ENCODE measurements around the gene PEX14. TPM values are rescaled to one million over a fixed set of nuclear protein-coding genes. Genes with fewer than 3 reads are reported as not detected.

Gene PEX14
- polyA plus RNA-seq, 3 donors: 9.2 to 26.6 (median 10.8) TPM

DNA sequence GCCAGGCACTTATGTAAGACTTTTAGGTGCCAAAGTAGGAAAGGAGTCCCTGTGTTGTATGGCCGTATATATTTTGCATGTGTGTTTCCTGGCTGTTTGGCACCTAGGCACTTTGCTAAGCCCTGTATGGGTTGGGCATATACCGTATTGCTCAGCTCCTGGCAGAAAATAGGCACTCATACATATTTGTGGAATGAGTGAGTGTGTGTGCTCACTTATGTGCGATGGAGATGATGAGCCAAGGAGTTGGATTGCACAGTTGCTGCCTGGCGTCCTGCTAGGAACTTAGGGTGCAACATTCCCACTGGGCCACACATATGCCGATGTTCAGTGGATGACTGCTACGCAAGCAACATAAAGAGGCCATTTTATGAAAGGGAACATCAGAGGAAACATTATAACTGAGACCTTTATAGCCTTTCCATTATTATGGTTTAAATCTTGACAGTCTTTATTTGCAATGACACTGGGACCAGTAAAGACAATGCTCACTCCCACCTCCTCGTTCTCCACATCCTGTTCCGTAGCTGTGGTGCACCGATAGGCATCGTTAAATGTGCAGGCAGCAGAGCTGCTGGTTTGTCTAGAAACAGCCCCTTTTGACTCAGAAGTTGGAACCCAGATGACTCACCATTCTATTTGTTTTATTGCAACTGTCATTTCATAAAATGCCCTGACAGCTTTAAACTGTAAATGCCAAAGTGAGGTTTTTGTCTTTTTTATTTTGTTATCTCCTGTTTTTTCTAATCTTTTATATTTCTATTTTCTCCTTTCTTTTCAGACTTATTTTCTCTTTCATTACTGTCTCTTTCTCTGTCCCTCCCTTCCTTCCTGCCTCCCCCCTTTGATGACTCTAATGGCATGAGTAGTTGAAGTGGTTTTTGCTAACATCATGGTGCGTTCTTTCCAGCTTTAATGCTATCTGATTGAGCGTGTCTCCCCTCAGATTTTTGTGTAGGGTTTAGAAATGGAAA lies 36.1 kb downstream of the PEX14 start:
- WGBS, 3 donors: 31 to 66% (median 31%) methylated on average over 12 of the region's 12 CpGs
- no peak overlapping the region for H3K27ac ChIP-seq (ENCODE audit: low read depth, low read length)

DNA sequence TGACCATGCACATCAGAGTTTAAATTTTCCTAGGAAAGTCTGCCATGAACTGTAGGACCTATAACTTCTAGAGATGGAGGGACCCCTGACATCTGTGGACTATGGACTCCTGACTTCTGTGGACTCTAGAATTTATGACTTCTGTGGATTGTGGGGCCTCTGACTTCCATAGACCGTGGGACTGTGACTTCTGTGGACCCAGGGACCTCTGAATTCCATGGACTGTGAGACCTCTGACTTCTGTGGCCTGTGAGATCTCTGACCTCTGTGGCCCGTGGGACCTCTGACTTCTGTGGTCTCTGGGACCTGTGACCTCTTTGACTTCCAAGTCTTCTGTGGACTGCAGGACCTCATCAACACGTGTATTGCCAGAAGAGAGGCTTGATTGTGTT lies 36.7 kb downstream of the PEX14 start:
- WGBS, 3 donors: 51 to 77% (median 60%) methylated on average over 3 of the region's 3 CpGs
- H3K27ac ChIP-seq (ENCODE audit: low read depth, low read length): no peak overlapping the region

DNA sequence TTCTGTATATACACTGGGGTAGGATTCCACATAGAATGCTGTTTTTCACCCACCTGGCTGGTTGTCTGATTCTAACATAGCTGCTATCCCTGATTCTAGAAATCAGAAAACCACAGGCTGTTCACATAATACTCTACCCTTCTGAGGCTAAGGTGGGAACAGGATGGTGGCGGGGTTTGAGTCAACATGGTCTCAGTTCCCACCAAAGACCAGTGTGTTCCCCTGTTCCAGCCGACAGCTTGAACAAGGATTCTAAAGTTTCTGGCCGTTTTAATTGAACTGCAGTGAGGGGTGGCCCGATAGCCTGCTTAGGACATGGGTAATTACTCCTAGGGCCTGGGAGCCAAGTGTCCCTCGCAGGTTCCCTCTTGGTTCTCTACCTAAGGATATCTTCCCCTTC lies 38.4 kb downstream of the PEX14 start:
- no peak overlapping the region for H3K27ac ChIP-seq (ENCODE audit: low read depth, low read length)
- 88 to 91% (median 89%) methylated on average over 5 of the region's 5 CpGs for WGBS, 3 donors

DNA sequence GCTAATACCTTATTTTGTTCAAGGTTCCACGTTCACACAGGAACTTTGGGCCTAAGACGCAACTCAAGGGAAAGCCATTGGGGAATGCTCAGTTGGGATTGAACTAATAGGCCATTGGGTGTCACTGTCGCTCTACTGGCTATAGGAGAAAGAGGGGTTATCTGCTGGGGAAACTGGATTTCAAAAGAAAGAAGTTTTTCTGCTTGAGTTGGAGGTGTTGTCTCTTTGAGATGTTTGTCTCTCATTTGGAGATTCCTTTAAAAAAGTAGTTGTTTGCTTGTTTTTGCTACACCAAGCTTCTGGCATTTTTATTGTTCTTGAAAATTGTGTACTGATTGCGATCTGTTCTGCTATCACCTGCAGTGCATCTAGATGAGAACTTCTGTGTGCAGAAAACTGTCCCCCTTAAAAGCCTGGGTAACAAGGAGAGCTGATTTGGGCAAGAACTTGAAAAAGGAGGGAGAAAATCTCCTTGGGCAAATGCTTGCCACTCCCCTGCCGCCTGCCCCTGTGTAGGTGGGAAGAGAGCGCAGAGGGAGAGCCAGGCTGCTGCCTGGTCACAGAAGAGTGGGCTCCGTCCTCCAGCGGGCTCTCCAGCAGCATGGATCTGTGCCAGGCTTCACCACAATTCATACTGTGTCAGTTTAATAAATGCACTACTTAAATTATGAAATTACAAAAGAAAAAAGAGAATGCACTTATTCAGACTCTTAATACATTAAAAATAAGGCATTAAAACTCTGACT lies 39.9 kb downstream of the PEX14 start:
- H3K27ac ChIP-seq (ENCODE audit: low read depth, low read length): no peak overlapping the region
- 76 to 84% (median 80%) methylated on average over 8 of the region's 8 CpGs for WGBS, 3 donors

DNA sequence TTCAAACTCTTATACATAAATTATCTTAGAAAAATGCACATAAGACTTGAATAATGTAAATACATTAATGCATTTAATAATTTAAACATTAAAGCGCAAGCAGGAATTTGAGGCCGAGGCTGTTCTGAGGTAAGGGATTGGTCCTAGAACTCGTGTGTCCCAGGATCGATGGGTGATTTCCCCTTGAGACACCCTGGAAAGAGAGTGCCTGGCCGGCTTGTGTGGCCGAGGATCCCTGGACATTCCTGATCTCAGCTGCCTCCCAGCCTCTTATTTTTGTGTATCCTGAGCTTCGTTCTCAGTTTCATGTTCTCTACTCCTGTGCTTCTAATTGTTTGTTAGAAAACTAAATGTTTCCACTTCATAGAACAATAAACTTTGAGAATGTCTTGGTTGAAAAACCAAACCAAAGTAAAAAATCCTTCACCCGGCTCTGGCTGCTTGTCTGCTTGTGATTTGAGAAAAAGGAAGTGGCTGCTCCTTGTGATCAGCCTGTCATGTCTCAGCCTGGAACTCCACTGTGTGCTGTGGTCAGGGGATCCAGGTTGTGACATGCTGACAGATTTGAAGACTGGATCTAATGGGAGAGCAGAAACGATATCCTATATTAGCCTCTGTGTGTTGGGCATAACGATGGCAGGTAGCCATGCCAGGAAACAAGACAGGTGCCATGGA lies 40.7 kb downstream of the PEX14 start:
- no peak overlapping the region for H3K27ac ChIP-seq (ENCODE audit: low read depth, low read length)
- WGBS, 3 donors: 71 to 84% (median 71%) methylated on average over 10 of the region's 10 CpGs

DNA sequence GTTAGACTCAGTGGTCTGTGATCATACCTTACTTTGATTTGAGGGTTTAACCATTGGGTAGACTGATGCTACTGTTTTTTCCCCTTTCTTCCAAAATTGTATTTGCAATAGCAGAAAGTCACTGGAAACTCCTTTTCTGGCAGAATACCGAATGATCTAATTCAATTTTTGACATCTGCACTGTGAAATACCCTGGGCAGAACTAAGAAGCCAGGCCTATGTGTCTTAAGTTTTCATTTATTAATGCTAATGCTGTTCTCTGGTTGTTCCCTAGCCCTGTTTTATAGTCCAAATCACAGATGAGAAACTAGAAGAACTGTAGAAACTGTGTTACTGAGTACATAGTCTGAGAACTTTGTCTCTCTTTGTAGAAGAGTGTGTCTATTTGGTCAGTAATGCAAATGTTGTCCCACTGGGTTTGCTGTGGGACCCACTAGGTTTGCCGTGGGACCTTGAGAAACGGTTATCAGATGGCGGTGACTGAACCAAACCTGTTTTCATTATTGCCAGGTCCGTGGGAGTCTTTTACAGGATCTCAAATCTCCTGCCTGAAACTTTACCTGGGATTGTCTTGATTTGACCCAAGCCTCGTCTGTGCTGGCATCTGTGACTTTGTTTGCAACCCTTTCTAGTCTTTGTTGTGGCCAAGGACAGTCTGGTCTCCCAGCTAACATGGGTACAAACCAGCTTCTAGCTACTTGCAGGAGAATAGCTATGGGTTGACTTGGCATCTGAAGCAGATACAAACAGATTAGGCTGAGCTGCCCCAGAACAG lies 41.4 kb downstream of the PEX14 start:
- 38 to 84% (median 80%) methylated on average over 6 of the region's 6 CpGs for WGBS, 3 donors

DNA sequence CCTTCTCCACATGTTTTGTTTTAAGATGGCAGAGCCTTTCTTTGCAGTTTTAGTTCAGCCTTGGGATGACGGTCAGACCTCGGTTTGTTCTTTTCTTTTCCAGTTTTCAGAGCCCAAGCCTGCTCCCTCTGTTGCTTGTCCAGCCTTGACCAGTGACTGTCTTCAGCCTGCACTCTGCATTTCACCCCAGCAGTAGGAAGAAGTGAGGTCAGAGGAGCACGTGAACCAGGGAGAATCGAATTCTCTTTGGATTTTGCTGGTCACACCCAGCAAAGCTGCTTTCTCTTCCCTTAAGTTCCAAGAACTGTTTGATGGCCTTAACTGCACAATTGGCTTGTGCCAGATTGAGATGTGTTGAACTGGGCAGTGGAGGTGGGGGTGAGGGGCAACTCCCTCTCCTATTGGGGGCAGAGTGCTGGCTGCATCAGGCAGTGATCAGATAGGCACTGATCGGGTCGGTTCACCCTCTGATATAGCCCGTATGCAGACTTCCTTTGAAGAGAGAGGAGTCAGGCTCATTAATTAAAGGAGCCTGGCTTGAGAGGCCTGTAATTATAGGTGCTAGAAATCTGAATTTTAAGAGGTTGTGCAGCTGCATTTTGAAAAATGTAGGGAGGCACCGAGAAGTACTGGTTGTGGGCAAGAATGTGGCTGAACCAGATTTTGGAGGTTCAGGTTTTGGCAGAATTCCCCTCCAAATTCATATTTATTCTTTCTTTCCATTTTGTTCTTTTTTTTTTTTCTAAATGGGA lies 42.4 kb downstream of the PEX14 start:
- 68 to 75% (median 75%) methylated on average over 8 of the region's 8 CpGs for WGBS, 3 donors
- H3K27ac ChIP-seq (ENCODE audit: low read depth, low read length): no peak overlapping the region

More for the DNA sequence above, 41.4 kb downstream of the PEX14 start:
- H3K27ac ChIP-seq (ENCODE audit: low read depth, low read length): no peak overlapping the region

DNA sequence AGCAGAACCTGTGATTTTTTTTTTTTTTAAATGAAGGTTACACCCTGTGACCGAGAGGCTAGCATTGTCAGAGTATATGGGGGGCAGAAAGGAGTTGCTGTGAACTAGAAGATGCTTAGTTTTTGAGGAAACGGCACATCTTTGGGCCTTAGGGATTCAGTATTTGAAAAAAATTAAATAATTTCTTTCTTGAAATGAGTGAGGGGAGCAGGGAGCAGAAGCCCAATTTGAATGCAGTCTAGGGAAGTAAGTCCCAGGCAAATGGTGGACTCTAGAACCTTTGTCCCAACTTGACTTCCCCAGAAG lies 42.9 kb downstream of the PEX14 start:
- 85 to 93% (median 89%) methylated on average over 2 of the region's 2 CpGs for WGBS, 3 donors
- no peak overlapping the region for H3K27ac ChIP-seq (ENCODE audit: low read depth, low read length)

DNA sequence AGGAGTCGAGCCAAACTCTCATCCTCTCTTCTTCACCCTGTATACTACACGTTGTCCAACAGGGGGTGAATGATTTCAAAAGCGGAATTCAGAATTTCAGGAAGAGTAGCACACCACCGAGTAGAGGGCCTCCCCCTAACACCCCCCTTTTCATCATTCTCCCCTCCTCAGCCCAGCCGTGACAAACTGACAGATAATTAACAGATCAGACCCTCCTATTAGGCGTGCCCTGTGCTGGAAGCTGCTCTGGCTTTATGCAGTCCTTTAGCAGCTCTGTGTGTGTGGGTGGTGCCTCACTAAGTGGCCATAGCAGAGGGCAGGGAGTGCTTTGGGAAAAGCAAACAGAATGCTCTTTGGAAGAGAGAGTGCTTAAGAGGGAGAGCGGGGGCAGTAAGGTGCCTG lies 44.3 kb downstream of the PEX14 start:
- H3K27ac ChIP-seq (ENCODE audit: low read depth, low read length): no peak overlapping the region
- 57 to 64% (median 58%) methylated on average over 7 of the region's 7 CpGs for WGBS, 3 donors

DNA sequence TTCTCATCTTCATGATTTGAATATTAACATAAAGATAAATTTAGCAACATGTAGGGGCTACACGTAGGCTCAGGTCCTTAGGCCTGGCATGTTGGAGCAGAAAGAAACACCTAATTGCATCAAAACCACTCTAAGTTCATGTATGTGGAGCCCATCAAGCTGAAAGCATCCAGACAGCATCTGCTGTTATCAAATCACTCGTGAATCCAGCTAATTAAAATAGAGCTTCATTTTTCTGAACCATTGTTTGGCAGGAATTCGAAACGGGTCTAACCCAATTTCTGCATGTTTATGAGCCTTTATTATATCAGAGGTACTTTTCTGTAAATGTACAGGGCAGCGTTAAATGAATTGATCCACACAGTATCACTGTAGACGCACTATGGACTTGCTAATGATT lies 45.7 kb downstream of the PEX14 start:
- 93 to 94% (median 94%) methylated on average over 6 of the region's 6 CpGs for WGBS, 3 donors
- H3K27ac ChIP-seq (ENCODE audit: low read depth, low read length): no peak overlapping the region

DNA sequence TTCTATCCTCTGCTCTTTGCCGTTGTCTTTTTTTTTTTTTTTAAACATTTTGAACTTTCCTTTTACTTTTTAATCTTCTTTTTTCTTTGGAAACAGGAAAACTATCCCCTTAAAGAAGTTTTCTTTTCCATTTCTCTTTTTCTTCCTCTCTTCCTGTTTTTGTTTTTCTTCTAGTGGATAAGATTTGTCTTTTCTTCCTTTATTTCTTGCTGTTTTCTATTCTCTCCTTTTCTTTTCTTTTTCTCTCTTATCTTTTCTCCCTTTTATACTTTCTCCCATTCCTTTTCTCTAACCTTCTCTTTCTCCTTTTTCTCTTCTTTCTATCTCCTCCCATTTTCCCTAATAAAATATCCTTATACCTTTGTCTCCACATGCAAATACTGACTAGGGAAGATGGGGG lies 46.2 kb downstream of the PEX14 start:
- 65 to 93% (median 90%) methylated on average over 1 of the region's 1 CpG for WGBS, 3 donors
- H3K27ac ChIP-seq (ENCODE audit: low read depth, low read length): no peak overlapping the region

DNA sequence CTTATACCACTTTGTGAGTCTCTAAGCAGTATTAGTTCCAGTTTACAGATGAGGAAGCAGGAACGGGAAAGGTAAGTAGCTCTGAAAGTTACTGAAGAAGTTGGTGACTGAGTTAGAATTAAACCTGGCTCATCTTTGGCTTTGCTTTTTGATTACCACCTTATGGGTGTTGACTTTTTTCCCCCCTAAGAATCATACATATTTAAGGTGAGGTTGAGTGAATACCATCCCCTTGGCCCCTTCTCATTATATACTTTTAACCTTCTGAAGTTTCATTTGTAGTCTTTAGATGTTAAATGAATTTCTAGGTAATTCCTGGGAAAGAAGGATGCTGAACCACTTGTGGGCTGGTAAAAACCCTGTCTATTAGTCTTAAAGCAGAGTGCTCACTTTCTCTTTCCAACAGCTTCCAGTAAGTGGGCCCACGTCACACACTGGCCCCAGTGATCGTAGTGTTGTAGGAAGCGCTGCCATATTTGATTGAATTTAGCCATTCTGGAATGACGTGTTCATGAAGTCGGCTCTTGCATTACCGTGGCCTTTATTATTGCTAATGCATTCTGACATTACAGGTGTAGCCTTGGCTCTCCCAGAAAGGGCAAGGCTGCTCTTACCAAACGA lies 46.9 kb downstream of the PEX14 start:
- WGBS, 3 donors: 88 to 93% (median 92%) methylated on average over 8 of the region's 8 CpGs
- no peak overlapping the region for H3K27ac ChIP-seq (ENCODE audit: low read depth, low read length)

DNA sequence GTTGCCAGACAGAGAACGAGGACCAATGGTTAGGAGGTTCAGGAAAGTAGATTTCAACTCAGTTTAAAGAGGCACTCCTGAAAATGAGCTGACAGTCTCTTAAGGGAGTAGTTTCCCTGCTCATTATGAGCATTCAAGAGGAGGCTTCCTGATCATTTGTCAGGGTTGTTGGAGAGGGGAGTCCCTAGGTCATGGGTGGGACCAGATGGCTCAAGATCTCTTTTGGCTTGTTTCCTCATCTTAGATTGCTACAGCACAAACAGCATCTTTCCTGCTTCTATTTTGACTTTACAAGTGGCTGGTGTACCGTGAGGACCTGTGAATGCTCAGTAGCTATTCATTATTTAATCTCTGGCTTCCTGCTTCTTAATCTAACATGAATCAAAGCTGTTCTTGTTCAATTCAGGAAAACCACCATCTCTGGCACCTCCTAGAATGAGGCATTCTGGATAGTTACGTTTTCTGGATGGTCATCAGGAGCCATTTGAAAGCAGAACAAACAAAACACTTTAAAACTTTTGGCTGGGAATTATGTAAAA lies 47.6 kb downstream of the PEX14 start:
- WGBS, 3 donors: 34 to 55% (median 42%) methylated on average over 3 of the region's 3 CpGs
- no peak overlapping the region for H3K27ac ChIP-seq (ENCODE audit: low read depth, low read length)

DNA sequence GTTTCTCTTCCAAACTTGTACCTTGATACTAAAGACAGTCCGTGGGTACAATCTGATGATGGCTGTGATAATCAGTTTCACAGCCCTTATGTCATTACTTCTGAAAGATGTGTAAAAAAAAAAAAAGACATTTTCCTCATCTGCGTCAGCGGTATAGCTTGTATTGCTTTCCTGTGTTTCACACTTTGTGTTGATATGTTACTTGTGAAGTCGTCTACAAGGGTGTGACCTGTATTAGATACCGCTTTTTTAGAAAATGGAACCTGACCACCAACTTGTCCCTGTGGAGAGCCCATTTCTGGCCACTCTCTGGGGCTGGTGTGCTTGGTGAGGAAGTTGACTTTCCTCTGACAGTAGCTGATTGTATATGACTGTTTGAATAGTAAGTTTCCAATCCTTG lies 50.5 kb downstream of the PEX14 start:
- no peak overlapping the region for H3K27ac ChIP-seq (ENCODE audit: low read depth, low read length)
- whole genome bisulfite sequencing, 3 donors: 85 to 94% (median 90%) methylated on average over 5 of the region's 5 CpGs

DNA sequence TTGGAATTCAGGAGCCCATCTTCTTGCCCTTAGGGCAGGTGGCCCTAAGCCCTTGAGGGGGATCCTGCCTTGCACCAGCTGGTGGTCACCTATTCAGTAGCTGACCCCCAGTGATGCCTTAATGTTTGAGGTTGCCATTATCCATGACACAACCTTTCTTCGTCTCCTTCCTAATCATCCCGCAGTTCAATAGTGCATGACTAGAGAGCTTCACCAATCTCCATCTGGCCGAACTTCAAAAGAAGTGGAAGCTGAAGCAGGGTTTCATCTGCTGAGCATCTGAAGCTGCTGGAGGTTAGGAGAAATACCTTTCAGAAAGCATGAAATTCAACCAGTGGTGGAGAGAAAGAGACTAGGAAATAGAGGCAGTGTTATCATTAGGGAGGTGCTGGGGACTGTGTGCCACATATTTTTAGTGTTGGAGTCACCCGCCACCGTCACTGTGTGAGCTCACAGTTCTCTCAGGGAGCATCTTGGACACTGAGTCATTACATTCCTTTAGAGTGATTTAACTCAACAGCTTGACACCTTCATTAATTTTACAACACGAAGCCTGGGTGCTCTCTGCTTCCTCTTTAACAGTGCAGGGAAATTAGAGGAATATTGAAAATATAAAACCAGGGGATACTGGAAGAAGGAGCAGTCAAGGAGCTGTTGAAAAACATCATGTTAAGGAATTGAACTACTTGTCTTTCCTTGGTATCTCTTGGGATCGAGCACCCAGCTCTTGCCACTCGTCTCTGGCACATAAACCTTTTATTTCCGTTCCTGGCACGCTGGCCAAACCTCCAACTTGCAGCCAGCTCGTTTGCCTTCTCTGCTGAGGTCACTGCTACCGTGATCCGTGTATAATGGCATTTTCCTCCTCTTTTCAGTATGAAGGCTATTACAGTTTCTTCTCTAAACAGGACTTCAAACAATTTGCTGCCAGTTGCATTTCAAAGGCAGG lies 53.6 kb downstream of the PEX14 start:
- 55 to 66% (median 55%) methylated on average over 13 of the region's 13 CpGs for WGBS, 3 donors
- no peak overlapping the region for H3K27ac ChIP-seq (ENCODE audit: low read depth, low read length)

DNA sequence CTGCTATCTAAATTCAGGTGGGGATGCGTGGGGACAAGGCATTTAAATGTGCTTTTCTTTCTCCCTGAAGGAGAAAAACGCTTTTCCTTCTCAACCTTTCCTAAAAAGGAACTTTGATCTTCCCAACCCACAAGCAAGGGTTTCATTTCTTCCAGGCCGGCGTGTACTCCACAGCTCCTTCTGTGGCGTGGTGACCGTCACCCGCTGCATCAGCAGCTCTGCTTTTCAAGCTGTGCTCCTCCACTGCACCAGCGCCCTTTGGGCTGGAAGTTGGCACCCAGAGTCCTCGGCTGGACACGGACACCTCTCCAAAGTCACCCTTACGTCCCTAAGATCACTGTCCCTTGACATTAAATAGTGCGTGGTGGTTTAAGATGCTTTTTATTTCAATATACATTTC lies 54.3 kb downstream of the PEX14 start:
- H3K27ac ChIP-seq (ENCODE audit: low read depth, low read length): no peak overlapping the region
- 73 to 88% (median 83%) methylated on average over 12 of the region's 12 CpGs for WGBS, 3 donors
